ENCODE results near the gene SMIM10L2A.

SMIM10L2A gene

GRCh38 chrX:135476378-135476777 lies 54.6 kb downstream of the SMIM10L2A start:
- TF ChIP-seq TEAD4 (IDR thresholded peaks at IDR 0.05) = no peak
- no peak for TF ChIP-seq MAX (IDR thresholded peaks at IDR 0.05)
- TF ChIP-seq YY1 (IDR thresholded peaks at IDR 0.05; ENCODE audit: low read depth) = no peak
- no peak for TF ChIP-seq TCF12 (IDR thresholded peaks at IDR 0.05; ENCODE audit: low read depth)
- TF ChIP-seq RAD21 (IDR thresholded peaks at IDR 0.05; ENCODE audit: low read depth) = no peak
- no peak for TF ChIP-seq TAF1 (IDR thresholded peaks at IDR 0.05; ENCODE audit: low read depth)
- no peak for TF ChIP-seq REST (IDR thresholded peaks at IDR 0.05; ENCODE audit: low read depth)
- TF ChIP-seq CEBPB (IDR thresholded peaks at IDR 0.05) = no peak

- no peak for TF ChIP-seq EP300 (IDR thresholded peaks at IDR 0.05; ENCODE audit: borderline replicate concordance)
- TF ChIP-seq NFIC (IDR thresholded peaks at IDR 0.05) = 0 out of 2 replicates have a peak, but pooled peaks have one; percentile 29
- peak; percentile 71 for TF ChIP-seq REST (IDR thresholded peaks at IDR 0.05; ENCODE audit: low read depth)
- peak; percentile 68 for TF ChIP-seq RAD21 (IDR thresholded peaks at IDR 0.05; ENCODE audit: low read depth)
These were observed 55.8 kb downstream of the SMIM10L2A start for GRCh38 chrX:135477576-135477975.
